Measurements from ENCODE around the gene CBLB. TPM values are rescaled to one million over a fixed set of nuclear protein-coding genes. Genes with fewer than 3 reads are reported as not detected.

Gene CBLB
- polyA plus RNA-seq, 1 experiment: 24.7 TPM

- Histone ChIP-seq H3K27me3 (ENCODE audit: control insufficient read depth, insufficient read depth, low read length) (no peaks in the 10 kb centered on the region), H3K4me3 (ENCODE audit: low read depth, low read length) (no peak overlapping the region), H3K27ac (ENCODE audit: low read depth, low read length) (no peak overlapping the region), H3K9me3 (ENCODE audit: control insufficient read depth, insufficient read depth, low read length) (no peaks in the 10 kb centered on the region)
- TF ChIP-seq CTCF (IDR thresholded peaks at IDR 0.05; ENCODE audit: low read depth, low read length): peak; percentile 67
- DNase-seq (ENCODE audit: low read depth, low spot score): peak; percentile 53
- ChIA-PET POLR2A (no interaction called here), CTCF (interaction anchor here (0.6 to 1.7 kb wide), 4 partner anchors 9 to 554 kb away, joined by 3 to 6 read pairs (median 4); no protein-coding TSS in a partner anchor)
Measured at GRCh38 chr3:105827959-105828358, 40.9 kb downstream of the CBLB start.

DNA sequence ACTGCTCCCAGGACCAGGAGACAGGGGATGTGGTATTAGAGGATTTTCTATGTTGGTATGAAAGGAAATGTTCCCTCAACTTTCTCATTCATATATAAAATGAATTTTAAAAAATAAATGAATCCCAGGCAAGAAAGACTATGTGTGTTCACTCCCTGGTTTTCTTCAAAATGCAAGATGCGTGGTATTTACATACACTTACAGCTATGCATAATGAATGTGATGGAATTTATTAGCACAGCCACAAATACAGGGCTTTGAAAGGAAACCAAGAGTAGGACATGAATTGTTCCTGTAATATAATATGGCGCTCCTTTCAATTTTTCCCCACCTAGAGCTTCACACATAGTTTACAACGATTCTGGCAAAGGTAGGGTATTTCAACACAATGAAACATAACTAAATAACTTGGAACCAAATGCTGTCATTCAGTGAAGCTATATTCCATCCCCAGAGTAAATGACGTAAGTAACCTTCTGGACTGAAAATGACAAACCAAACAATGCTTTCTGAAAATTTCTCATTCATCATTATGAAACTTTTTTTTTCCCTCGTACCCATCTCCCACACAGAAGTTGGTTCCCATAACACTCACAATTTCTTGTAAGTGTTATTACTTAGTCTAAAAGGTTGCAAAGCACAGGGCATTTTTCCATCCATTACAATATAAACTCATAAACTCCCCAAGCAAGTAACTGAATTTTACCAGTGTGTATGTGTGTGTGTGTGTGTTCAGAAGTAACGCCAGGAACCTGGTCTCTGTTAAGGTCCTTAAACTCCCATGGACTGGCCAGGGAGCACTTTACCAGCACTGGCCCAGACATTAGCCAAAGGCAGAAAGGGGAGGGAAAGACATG is 41.8 kb downstream of the CBLB start:
- H3K27me3 ChIP-seq (ENCODE audit: control insufficient read depth, insufficient read depth, low read length): no peaks in the 10 kb centered on the region
- no peak for DNase-seq (ENCODE audit: low read depth, low spot score)
- no peak for TF ChIP-seq CTCF (IDR thresholded peaks at IDR 0.05; ENCODE audit: low read depth, low read length)
- no peak overlapping the region for H3K27ac ChIP-seq (ENCODE audit: low read depth, low read length)
- CTCF ChIA-PET: interaction anchor here (0.6 to 1.7 kb wide), 4 partner anchors 9 to 555 kb away, joined by 3 to 6 read pairs (median 4); no protein-coding TSS in a partner anchor
- H3K9me3 ChIP-seq (ENCODE audit: control insufficient read depth, insufficient read depth, low read length): no peaks in the 10 kb centered on the region
- no peak overlapping the region for H3K4me3 ChIP-seq (ENCODE audit: low read depth, low read length)
- POLR2A ChIA-PET: no interaction called here

GRCh38 chr3:105824129-105824528 is 44.7 kb downstream of the CBLB start:
- CTCF ChIA-PET: no interaction called here
- DNase-seq (ENCODE audit: low read depth, low spot score): no peak
- Histone ChIP-seq H3K4me3 (ENCODE audit: low read depth, low read length) (no peak overlapping the region), H3K9me3 (ENCODE audit: control insufficient read depth, insufficient read depth, low read length) (no peaks in the 10 kb centered on the region), H3K27ac (ENCODE audit: low read depth, low read length) (peak overlapping the region; percentile 59), H3K27me3 (ENCODE audit: control insufficient read depth, insufficient read depth, low read length) (no peaks in the 10 kb centered on the region)
- no peak for TF ChIP-seq CTCF (IDR thresholded peaks at IDR 0.05; ENCODE audit: low read depth, low read length)
- POLR2A ChIA-PET: interaction anchor here (0.7 to 2.4 kb wide), 6 partner anchors 11 to 1286 kb away, joined by 3 to 13 read pairs (median 7); partner anchors contain the start of gene CBLB

- Histone ChIP-seq H3K9me3 (ENCODE audit: control insufficient read depth, insufficient read depth, low read length) (no peaks in the 10 kb centered on the region), H3K27me3 (ENCODE audit: control insufficient read depth, insufficient read depth, low read length) (no peaks in the 10 kb centered on the region), H3K4me3 (ENCODE audit: low read depth, low read length) (no peak overlapping the region), H3K27ac (ENCODE audit: low read depth, low read length) (peak overlapping the region; percentile 79)
- TF ChIP-seq CTCF (IDR thresholded peaks at IDR 0.05; ENCODE audit: low read depth, low read length): no peak
- peak; percentile 85 for DNase-seq (ENCODE audit: low read depth, low spot score)
- ChIA-PET POLR2A (interaction anchor here (0.6 to 2.4 kb wide), 7 partner anchors 11 to 786 kb away, joined by 3 to 13 read pairs (median 7); partner anchors contain the start of gene CBLB), CTCF (interaction anchor here (0.8 to 1.6 kb wide), 2 partner anchors 786 kb away, joined by 3 to 5 read pairs; no protein-coding TSS in a partner anchor)
Measured at GRCh38 chr3:105823149-105823867, 45.5 kb downstream of the CBLB start.

All from AG04450 (cell line).